PFSK-1 (cell line): Measurements from ENCODE around the gene MITF.

ENCODE experiments used
- FOXP2 ChIP-seq: optimal IDR thresholded peaks from 2 replicates; pipeline ENCODE3; 2011; ENCODE audit warnings: borderline replicate concordance, control low read depth, inconsistent platforms; ENCODE audit not compliant: insufficient read depth; ENCODE audit errors: extremely low read length, extremely low read depth
- POLR2AphosphoS5 ChIP-seq: IDR thresholded peaks from 2 replicates; pipeline ENCODE4 v1.6.1; 2012; ENCODE audit warnings: low read depth, mild to moderate bottlenecking, control low read depth, low read length, moderate library complexity
- REST ChIP-seq, 2 experiments: IDR thresholded peaks; 2 replicates each; pipeline versions ENCODE4 v1.6.1 to v1.8.0; 2011 to 2012; ENCODE audit warnings: low read depth in 2 of 2, low read length in 2 of 2, control low read depth in 1 of 2, inconsistent platforms in 1 of 2, mild to moderate bottlenecking in 1 of 2, moderate library complexity in 1 of 2; ENCODE audit not compliant: insufficient read depth in 1 of 2
- SIN3A ChIP-seq: IDR thresholded peaks from 2 replicates; pipeline ENCODE4 v1.6.1; 2012; ENCODE audit warnings: mild to moderate bottlenecking, low read length, moderate library complexity, borderline replicate concordance; ENCODE audit not compliant: insufficient read depth
- TAF1 ChIP-seq: IDR thresholded peaks from 2 replicates; pipeline ENCODE4 v1.6.1; 2012; ENCODE audit warnings: low read length, control low read depth, borderline replicate concordance; ENCODE audit not compliant: insufficient read depth

Gene MITF

GRCh38 chr3:69725994-69726571 lies 13.2 kb upstream of the MITF start:
- TF ChIP-seq SIN3A (no peak), POLR2AphosphoS5 (no peak), TAF1 (no peak), FOXP2 (no peak), REST (IDR thresholded peaks at IDR 0.05; ENCODE audit: insufficient read depth in 1 of 2, low read depth in 2 of 2, low read length in 2 of 2) (no peak)

DNA sequence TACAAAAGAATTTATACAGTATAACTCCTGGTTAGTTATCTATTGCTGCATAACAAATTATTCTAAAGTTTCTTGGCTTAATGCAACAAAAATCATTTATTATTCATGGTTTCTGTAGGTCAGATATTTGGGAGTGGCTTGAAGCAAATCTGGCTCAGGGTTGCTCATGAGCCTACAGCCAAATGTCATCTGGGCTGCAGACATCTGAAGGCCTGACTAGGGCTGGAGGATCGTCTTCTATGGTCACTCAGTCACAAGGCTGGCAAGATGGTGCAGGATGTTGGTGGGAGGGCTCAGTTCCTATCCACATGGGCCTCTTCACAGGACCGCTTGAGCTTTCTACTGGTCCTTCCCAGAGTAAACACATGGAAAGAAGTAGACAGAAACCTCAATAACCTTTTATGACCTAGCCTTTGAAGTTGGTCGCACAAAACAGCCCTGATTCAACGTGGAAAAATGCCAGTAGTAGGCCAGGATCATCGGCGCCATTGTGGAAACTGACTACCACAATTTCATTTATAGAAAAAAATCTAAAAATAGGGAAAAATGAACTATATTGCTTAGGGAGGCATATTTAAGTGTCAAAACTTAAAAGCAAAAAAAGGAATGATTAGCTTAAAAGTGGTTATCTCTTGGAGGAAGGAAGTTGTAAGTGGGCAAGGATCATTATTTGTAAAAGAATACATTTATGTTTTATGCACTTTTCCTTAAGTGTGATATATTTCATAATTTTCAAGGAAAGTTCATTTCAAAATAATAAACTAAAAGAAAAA lies 9.9 kb upstream of the MITF start:
- TF ChIP-seq SIN3A, result no peak
- no peak for TF ChIP-seq FOXP2
- TF ChIP-seq REST (IDR thresholded peaks at IDR 0.05; ENCODE audit: insufficient read depth in 1 of 2, low read depth in 2 of 2, low read length in 2 of 2), result no peak
- TF ChIP-seq TAF1, result no peak
- TF ChIP-seq POLR2AphosphoS5, result no peak

DNA sequence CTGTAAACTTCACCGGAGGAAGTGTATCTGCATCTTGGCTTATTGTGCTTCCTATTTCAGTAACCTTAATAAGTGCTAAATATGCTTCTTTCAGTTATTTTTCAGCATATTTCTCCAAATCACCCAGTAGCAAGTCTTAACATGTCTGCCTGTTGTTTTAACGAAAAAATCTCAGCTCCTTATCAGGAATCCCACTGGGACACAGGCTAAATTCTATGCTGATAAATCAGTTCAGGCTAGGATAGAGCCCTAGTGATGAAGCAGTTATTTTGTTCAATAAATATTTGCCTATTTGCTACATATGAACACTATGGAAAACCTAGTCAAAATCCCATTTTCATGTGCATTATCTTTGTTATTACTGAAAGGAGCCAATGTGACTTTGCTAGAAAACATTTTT lies 8.2 kb upstream of the MITF start:
- TF ChIP-seq REST (IDR thresholded peaks at IDR 0.05; ENCODE audit: insufficient read depth in 1 of 2, low read depth in 2 of 2, low read length in 2 of 2) (no peak), SIN3A (no peak), FOXP2 (no peak), POLR2AphosphoS5 (no peak), TAF1 (no peak)

DNA sequence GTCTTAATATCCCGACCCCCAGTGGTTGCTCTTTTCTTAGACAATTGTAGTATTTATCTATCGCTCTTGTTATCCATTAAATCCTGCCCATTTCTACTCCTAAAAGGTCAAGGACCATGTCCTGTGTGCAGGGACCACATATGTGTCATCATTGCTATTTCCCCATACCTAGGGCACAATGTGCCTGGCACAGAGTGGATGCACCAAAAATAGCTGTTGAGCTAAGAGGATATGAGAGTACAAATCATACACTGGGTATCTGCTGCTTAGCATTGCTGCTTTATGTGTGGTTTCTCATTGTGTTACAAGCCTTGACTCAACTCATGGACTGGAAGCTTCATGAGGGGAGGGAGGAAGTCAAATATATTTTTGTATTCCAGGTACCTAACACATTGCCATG lies 3.4 kb upstream of the MITF start:
- no peak for TF ChIP-seq FOXP2
- no peak for TF ChIP-seq TAF1
- no peak for TF ChIP-seq POLR2AphosphoS5
- no peak for TF ChIP-seq SIN3A
- no peak for TF ChIP-seq REST (IDR thresholded peaks at IDR 0.05; ENCODE audit: insufficient read depth in 1 of 2, low read depth in 2 of 2, low read length in 2 of 2)
